Ishikawa (cell line): ENCODE data around the gene MRPL28.

Experiments
- CEBPB ChIP-seq: IDR thresholded peaks from 2 replicates; pipeline ENCODE4 v1.6.1; 2012
- CREB1 ChIP-seq: IDR thresholded peaks from 2 replicates; pipeline ENCODE4 v1.6.1; 2012; ENCODE audit warnings: low read depth
- EGR1 ChIP-seq: IDR thresholded peaks from 2 replicates; pipeline ENCODE4 v1.6.1; 2012
- EP300 ChIP-seq: IDR thresholded peaks from 2 replicates; pipeline ENCODE4 v1.6.1; 2012; ENCODE audit warnings: borderline replicate concordance
- FOXM1 ChIP-seq: IDR thresholded peaks from 2 replicates; pipeline ENCODE4 v1.6.1; 2012; ENCODE audit warnings: low read depth, borderline replicate concordance
- NFIC ChIP-seq: IDR thresholded peaks from 2 replicates; pipeline ENCODE4 v1.6.1; 2012
- RAD21 ChIP-seq: IDR thresholded peaks from 2 replicates; pipeline ENCODE4 v1.6.1; 2012; ENCODE audit warnings: low read depth
- TAF1 ChIP-seq: IDR thresholded peaks from 2 replicates; pipeline ENCODE4 v1.6.1; 2012; ENCODE audit warnings: low read depth, mild to moderate bottlenecking
- TCF12 ChIP-seq: IDR thresholded peaks from 2 replicates; pipeline ENCODE4 v1.6.1; 2012; ENCODE audit warnings: low read depth
- TEAD4 ChIP-seq: IDR thresholded peaks from 2 replicates; pipeline ENCODE4 v1.6.1; 2012
- USF1 ChIP-seq: IDR thresholded peaks from 2 replicates; pipeline ENCODE4 v1.6.1; 2012
- YY1 ChIP-seq: IDR thresholded peaks from 2 replicates; pipeline ENCODE4 v1.6.1; 2012; ENCODE audit warnings: low read depth
- ZBTB7A ChIP-seq: IDR thresholded peaks from 2 replicates; pipeline ENCODE4 v1.6.1; 2012; ENCODE audit warnings: low read depth
- TF ChIP-seq, protein P1 (sequence below): IDR thresholded peaks from 2 replicates; pipeline ENCODE4 v1.6.1; 2012; ENCODE audit warnings: low read depth, mild to moderate bottlenecking
- TF ChIP-seq, protein P2 (sequence below): IDR thresholded peaks from 2 replicates; pipeline ENCODE4 v1.6.1; 2012

MRPL28 gene

GRCh38 chr16:318628-319027 lies 51.7 kb downstream of the MRPL28 start:
- TF ChIP-seq RAD21 (peak; percentile 32; the same call in 1 of the 2 replicates), USF1 (no peak)

DNA sequence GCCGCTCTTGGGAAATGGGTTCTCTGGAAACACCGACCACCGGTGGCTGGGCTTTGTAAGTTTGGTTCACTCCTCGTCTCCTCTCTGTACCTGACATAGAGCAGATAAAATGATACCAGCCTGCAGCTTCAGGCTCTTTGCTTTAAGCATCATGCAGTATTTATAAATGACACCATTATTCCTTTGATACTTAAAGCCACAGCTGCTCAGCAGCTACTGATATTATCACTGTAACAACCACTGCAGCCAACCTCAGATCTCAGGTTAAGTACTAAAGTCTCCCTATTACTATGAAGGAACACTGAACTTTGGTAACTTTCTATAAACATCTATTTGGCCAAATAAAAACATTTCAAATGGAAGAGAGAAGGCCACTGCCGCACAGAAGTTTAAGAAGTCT lies 52.8 kb downstream of the MRPL28 start:
- TF ChIP-seq YY1 (no peak), EGR1 (no peak), RAD21 (no peak), TCF12 (no peak), CREB1 (no peak), ZBTB7A (no peak), EP300 (no peak), USF1 (no peak), NFIC (no peak), TAF1 (no peak), TEAD4 (no peak), CEBPB (no peak), FOXM1 (no peak)
- TF ChIP-seq, protein P1, sequence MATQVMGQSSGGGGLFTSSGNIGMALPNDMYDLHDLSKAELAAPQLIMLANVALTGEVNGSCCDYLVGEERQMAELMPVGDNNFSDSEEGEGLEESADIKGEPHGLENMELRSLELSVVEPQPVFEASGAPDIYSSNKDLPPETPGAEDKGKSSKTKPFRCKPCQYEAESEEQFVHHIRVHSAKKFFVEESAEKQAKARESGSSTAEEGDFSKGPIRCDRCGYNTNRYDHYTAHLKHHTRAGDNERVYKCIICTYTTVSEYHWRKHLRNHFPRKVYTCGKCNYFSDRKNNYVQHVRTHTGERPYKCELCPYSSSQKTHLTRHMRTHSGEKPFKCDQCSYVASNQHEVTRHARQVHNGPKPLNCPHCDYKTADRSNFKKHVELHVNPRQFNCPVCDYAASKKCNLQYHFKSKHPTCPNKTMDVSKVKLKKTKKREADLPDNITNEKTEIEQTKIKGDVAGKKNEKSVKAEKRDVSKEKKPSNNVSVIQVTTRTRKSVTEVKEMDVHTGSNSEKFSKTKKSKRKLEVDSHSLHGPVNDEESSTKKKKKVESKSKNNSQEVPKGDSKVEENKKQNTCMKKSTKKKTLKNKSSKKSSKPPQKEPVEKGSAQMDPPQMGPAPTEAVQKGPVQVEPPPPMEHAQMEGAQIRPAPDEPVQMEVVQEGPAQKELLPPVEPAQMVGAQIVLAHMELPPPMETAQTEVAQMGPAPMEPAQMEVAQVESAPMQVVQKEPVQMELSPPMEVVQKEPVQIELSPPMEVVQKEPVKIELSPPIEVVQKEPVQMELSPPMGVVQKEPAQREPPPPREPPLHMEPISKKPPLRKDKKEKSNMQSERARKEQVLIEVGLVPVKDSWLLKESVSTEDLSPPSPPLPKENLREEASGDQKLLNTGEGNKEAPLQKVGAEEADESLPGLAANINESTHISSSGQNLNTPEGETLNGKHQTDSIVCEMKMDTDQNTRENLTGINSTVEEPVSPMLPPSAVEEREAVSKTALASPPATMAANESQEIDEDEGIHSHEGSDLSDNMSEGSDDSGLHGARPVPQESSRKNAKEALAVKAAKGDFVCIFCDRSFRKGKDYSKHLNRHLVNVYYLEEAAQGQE = no peak
- TF ChIP-seq, protein P2, sequence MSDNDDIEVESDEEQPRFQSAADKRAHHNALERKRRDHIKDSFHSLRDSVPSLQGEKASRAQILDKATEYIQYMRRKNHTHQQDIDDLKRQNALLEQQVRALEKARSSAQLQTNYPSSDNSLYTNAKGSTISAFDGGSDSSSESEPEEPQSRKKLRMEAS = no peak
